Esophagus muscularis mucosa (tissue), 4 donors: Measurements from ENCODE around the gene FAM236B.
"Not testable (repeated sequence)": the region's sequence is repeated elsewhere in the genome, so short reads cannot be mapped to it uniquely, and the experiment has no call there.

Experiments used
- EP300 ChIP-seq: sonication (generic); formaldehyde crosslinking; IDR thresholded peaks from one replicate; pipeline ENCODE4 v1.6.1; 2017; ENCODE audit warnings: antibody characterized with exemption
- POLR2A ChIP-seq: fragments of 450-650 bp; IDR thresholded peaks from one replicate; pipeline ENCODE4 v1.6.1; 2017; ENCODE audit warnings: antibody characterized with exemption, moderate library complexity, mild to moderate bottlenecking, low read depth
- POLR2AphosphoS5 ChIP-seq, 2 donors: sonication (generic); formaldehyde crosslinking; IDR thresholded peaks; one replicate each; pipeline ENCODE4 v1.6.1; 2017; ENCODE audit warnings: antibody characterized with exemption in 2 of 2
- TF ChIP-seq, protein P1 (sequence below), 3 experiments: fragments of 200-600 bp in 2 of 3; fragments of 450-650 bp in 1 of 3; sonication (generic) in 2 of 3; IDR thresholded peaks; one replicate each; pipeline ENCODE4 v1.5.1; 2017 to 2019; ENCODE audit warnings: antibody characterized with exemption in 3 of 3, mild to moderate bottlenecking in 2 of 3, moderate library complexity in 1 of 3

DNA sequence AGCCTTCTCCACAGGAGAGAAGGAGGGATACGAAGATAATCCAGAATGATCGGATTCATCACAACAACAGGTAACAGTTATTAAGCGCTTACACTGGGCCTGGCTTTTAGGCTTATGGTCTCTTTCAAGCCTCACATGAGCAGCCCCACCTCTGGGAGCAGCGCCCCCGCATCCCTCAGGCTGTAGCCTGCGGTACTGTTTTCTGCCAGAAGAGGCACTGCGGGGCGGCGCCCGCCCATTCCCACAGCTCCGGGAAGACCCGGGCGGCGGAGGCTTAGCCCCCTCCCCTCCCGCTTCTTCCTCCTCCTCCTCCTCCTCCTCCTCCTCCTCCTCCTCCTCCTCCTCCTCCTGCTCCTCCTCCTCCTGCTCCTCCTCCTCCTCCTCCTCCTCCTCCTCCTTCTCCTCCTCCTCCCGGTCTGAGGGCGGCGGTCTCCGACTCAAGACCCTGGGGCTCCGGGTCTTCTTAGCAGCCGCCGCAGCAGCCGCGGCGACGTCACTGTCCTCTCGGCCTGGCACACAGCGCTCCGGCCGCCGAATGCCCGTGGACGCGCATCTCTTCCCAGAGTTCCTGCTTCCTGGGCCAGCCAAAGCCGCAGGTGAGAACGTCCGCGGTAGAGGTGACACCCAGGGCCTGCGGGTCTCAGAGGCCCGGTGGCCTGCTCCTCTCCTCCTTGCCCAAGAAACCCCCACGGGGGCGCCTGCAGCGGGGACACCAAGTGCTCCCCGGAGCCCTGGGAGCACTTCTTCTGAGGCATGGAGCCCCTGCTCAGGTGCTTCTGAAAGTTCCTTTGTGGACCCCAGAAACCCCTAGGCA, 5.6 kb downstream of the FAM236B start, which contains the start of gene DMRTC1B:
- not testable (repeated sequence) for TF ChIP-seq POLR2A; POLR2AphosphoS5 (IDR thresholded peaks at IDR 0.05); EP300
- TF ChIP-seq, protein P1, sequence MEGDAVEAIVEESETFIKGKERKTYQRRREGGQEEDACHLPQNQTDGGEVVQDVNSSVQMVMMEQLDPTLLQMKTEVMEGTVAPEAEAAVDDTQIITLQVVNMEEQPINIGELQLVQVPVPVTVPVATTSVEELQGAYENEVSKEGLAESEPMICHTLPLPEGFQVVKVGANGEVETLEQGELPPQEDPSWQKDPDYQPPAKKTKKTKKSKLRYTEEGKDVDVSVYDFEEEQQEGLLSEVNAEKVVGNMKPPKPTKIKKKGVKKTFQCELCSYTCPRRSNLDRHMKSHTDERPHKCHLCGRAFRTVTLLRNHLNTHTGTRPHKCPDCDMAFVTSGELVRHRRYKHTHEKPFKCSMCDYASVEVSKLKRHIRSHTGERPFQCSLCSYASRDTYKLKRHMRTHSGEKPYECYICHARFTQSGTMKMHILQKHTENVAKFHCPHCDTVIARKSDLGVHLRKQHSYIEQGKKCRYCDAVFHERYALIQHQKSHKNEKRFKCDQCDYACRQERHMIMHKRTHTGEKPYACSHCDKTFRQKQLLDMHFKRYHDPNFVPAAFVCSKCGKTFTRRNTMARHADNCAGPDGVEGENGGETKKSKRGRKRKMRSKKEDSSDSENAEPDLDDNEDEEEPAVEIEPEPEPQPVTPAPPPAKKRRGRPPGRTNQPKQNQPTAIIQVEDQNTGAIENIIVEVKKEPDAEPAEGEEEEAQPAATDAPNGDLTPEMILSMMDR (IDR thresholded peaks at IDR 0.05) = not testable (repeated sequence)
